Nephron (organoid): Measurements from ENCODE around the gene DECR2.
"Not testable (repeated sequence)": the region's sequence is repeated elsewhere in the genome, so short reads cannot be mapped to it uniquely, and the experiment has no call there.

Source experiments
- H3K27ac Mint-ChIP-seq, 3 experiments: 2 replicates each; pipeline ENCODE4 v1.8.0; 2020; ENCODE audit warnings: mixed read lengths in 3 of 3, mild to moderate bottlenecking in 2 of 3, moderate library complexity in 1 of 3
- H3K27me3 Mint-ChIP-seq: 2 replicates; pipeline ENCODE4 v1.8.0; 2021; ENCODE audit warnings: low read depth, mild to moderate bottlenecking, moderate library complexity, mixed read lengths
- H3K36me3 Mint-ChIP-seq: 2 replicates; pipeline ENCODE4 v1.8.0; 2020; ENCODE audit warnings: low read depth, mixed read lengths
- H3K4me1 Mint-ChIP-seq: 2 replicates; pipeline ENCODE4 v1.8.0; 2020; ENCODE audit warnings: mixed read lengths
- H3K4me3 Mint-ChIP-seq, 3 experiments: 2 replicates each; pipeline ENCODE4 v1.8.0; 2020; ENCODE audit warnings: mild to moderate bottlenecking in 3 of 3, mixed read lengths in 3 of 3, moderate library complexity in 2 of 3
- H3K9me3 Mint-ChIP-seq: 2 replicates; pipeline ENCODE4 v1.8.0; 2020; ENCODE audit warnings: mixed read lengths
- TF ChIP-seq, protein P1 (sequence below), 3 experiments: fragments of 200-600 bp; sonication (generic); IDR thresholded peaks; one replicate each; pipeline ENCODE4 v1.5.0; 2021; ENCODE audit warnings: antibody characterized with exemption in 3 of 3; ENCODE audit not compliant: unreplicated experiment in 3 of 3

The DECR2 gene

DNA sequence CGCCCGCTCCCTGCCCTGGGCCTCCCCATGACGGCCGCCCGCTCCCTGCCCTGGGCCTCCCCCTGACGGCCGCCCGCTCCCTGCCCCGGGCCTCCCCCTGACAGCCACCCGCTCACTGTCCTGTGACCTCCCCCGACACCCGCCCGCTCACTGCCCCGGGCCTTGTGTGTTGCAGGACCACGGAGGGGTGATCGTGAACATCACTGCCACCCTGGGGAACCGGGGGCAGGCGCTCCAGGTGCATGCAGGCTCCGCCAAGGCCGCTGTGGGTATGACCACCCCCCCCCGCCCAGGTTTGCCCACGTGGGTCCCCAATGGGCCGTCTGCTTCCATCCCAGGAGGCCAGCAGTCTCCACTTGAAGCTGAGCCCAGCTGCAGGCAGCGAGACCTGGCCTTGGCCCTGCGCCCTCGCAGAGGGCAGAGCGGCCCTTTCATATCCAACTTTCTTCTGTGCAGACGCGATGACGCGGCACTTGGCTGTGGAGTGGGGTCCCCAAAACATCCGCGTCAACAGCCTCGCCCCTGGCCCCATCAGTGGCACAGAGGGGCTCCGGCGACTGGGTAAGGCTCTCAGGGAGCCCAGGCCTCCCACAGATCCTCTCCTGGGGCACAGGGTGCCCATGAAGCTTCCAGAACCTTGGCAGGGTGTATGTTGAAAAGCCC lies 9.0 kb downstream of the DECR2 start:
- H3K9me3 Mint-ChIP-seq = no peaks in the 10 kb centered on the region
- no peaks in the 10 kb centered on the region for H3K4me1 Mint-ChIP-seq
- TF ChIP-seq, protein P1, sequence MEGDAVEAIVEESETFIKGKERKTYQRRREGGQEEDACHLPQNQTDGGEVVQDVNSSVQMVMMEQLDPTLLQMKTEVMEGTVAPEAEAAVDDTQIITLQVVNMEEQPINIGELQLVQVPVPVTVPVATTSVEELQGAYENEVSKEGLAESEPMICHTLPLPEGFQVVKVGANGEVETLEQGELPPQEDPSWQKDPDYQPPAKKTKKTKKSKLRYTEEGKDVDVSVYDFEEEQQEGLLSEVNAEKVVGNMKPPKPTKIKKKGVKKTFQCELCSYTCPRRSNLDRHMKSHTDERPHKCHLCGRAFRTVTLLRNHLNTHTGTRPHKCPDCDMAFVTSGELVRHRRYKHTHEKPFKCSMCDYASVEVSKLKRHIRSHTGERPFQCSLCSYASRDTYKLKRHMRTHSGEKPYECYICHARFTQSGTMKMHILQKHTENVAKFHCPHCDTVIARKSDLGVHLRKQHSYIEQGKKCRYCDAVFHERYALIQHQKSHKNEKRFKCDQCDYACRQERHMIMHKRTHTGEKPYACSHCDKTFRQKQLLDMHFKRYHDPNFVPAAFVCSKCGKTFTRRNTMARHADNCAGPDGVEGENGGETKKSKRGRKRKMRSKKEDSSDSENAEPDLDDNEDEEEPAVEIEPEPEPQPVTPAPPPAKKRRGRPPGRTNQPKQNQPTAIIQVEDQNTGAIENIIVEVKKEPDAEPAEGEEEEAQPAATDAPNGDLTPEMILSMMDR (IDR thresholded peaks at IDR 0.05; ENCODE audit: unreplicated experiment in 3 of 3) = no peak
- H3K36me3 Mint-ChIP-seq = peaks cover 7% of the 10 kb centered on the region
- H3K27ac Mint-ChIP-seq = no peak overlapping the region
- no peaks in the 10 kb centered on the region for H3K27me3 Mint-ChIP-seq
- H3K4me3 Mint-ChIP-seq = no peak overlapping the region

DNA sequence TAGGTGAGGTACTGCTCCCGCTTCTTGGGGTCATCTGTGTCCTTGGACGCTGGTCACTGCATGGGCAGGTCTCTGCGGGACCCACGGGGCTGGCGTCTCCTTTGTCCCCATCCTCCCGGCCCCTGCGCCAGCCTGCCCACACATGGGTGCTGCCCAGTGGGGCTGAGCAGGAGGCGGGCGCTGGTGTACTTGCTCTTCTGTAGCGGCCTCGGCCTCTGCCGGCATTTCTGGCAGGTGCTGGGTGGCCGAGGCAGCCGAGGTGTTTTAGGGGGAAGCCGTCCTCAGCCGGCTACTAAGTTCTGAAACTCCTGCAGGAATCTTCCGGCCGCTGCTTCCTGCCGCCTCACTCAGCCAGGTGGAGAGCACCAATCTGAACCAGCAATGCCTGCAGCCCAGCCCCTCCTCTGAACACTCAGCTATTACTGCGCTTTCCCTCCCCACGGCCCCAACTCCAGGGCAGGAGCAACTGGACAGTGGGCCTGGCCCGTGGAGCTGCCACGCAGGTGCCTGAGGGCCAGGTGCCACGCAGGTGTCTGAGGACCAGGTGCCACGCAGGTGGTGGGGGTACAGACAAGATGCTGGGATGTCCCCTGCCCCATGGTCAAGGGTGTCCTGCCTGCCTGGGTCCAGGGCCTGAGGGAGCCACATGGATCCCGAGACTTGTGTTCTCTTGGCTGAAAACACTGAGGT lies 10.0 kb downstream of the DECR2 start:
- peaks cover 7% of the 10 kb centered on the region for H3K36me3 Mint-ChIP-seq
- H3K4me1 Mint-ChIP-seq = no peaks in the 10 kb centered on the region
- no peak overlapping the region for H3K4me3 Mint-ChIP-seq
- no peaks in the 10 kb centered on the region for H3K9me3 Mint-ChIP-seq
- no peaks in the 10 kb centered on the region for H3K27me3 Mint-ChIP-seq
- TF ChIP-seq, protein P1 (IDR thresholded peaks at IDR 0.05; ENCODE audit: unreplicated experiment in 3 of 3) = no peak
- H3K27ac Mint-ChIP-seq = no peak overlapping the region

DNA sequence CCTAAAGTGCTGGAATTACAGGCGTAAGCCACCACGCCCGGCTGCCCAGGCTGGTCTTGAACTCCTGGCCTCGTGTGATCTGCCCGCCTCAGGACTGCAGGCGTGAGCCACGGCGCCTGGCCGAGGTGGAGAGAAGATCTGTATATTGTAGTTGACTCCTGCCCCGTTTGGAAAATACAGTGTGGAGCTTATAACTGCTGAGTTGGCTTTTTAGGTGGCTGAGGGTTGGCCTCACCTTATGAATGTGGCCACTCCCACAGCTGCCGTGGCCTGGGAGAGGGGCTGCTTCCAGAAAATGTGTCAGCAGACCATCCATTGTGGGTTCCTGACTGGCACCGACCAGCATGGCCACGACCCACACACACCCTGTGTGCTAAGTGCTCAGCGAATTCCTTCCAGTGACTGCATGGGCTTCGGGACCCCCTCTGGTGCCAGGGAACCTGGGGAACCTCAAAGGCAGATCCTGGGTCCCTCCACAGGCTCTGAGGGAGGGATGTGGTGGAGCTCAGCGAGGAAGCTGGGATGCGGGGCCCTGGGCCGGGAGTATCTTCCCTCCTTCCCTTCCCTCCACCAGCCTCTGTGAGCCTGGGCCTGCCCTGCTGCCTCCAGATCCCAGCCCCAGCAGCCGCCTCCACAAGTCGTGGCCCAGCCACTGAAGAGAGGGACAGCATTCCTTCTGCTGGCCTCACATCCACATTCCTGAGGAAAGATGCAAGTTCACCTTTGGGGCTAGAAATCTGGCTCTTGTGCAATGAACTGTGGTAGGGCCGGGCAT lies 12.9 kb downstream of the DECR2 start:
- H3K4me3 Mint-ChIP-seq = no peak overlapping the region
- H3K4me1 Mint-ChIP-seq = no peaks in the 10 kb centered on the region
- H3K9me3 Mint-ChIP-seq = no peaks in the 10 kb centered on the region
- H3K27me3 Mint-ChIP-seq = peaks cover 4% of the 10 kb centered on the region
- H3K27ac Mint-ChIP-seq = peak overlapping the region in 2 of 3 experiments; percentile 39 to 94
- peaks cover 2% of the 10 kb centered on the region for H3K36me3 Mint-ChIP-seq
- TF ChIP-seq, protein P1 (IDR thresholded peaks at IDR 0.05; ENCODE audit: unreplicated experiment in 3 of 3) = no peak

DNA sequence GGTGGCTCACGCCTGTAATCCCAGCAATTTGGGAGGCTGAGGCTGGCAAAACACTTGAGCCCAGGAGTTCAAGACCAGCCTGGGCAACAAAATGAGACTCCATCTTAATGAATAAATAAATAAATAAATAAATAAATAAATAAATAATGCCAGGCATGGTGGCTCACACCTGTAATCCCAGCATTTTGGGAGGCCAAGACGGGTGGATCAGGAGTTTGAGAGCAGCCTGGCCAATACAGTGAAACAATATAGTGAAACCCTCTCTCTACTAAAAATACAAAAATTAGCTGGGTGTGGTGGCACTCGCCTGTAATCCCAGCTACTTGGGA lies 13.4 kb downstream of the DECR2 start:
- not testable (repeated sequence) for H3K27me3 Mint-ChIP-seq, H3K9me3 Mint-ChIP-seq, H3K4me1 Mint-ChIP-seq, H3K27ac Mint-ChIP-seq, H3K4me3 Mint-ChIP-seq, H3K36me3 Mint-ChIP-seq

DNA sequence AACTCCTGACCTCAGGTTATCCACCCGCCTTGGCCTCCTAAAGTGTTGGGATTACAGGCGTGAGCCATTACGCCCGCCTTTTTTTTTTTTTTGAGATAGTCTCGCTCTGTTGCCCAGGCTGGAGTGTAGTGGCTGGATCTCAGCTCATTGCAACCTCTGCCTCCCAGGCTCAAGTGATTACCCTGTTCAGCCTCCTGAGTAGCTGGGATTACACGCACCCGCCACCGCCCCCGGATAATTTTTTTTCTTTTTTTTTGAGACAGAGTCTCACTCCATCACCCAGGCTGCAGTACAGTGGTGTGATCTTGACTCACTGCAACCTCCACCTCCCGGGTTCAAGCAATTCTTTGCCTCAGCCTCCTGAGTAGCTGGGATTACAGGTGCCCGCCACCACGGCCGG lies 20.5 kb downstream of the DECR2 start:
- not testable (repeated sequence) for H3K4me3 Mint-ChIP-seq, H3K36me3 Mint-ChIP-seq, H3K9me3 Mint-ChIP-seq, H3K27ac Mint-ChIP-seq
- Mint-ChIP-seq H3K4me1 (peaks cover 16% of the 10 kb centered on the region), H3K27me3 (peaks cover 24% of the 10 kb centered on the region)

DNA sequence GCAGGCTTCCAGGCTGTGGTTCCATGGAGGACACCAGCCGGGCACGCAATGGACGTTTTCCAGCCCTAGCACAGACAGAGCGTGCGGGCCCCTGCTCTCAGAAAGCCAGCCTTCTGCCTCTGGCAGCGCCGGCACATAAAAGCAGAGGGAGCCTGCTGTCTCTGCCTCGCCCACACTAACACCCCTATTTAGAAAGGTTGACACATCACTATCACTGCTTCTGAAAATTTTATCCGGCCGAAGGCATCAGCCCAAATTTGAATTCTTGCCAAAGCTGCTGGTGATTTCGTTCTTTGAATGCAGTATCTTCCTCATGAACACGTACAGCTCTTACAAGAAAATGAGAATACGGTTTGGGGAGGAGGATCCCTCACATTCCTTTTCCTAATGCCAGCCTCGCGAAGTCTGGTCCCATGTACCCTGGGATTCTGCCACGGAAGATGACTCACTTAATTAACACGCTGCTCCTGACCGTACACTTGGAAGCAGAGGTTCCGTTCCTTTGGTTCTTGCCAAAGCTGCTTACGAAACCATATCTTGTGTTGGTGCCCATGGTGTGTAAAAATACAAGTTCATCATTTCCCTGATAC lies 22.4 kb downstream of the DECR2 start:
- peaks cover 16% of the 10 kb centered on the region for H3K36me3 Mint-ChIP-seq
- H3K4me1 Mint-ChIP-seq = peaks cover 33% of the 10 kb centered on the region
- TF ChIP-seq, protein P1 (IDR thresholded peaks at IDR 0.05; ENCODE audit: unreplicated experiment in 3 of 3) = no peak
- no peaks in the 10 kb centered on the region for H3K9me3 Mint-ChIP-seq
- peak overlapping the region; percentile 73 to 79 (median 75) for H3K4me3 Mint-ChIP-seq
- peak overlapping the region in 2 of 3 experiments; percentile 25 to 31 for H3K27ac Mint-ChIP-seq
- H3K27me3 Mint-ChIP-seq = peaks cover 24% of the 10 kb centered on the region
